Spleen (tissue), 7 donors: ENCODE results near the gene B4GALNT3.

Experiments
- CTCF ChIP-seq, 11 experiments: fragments of 200-600 bp in 7 of 11; fragments of 450-650 bp in 4 of 11; sonication (generic) in 4 of 11; IDR thresholded peaks in 8 of 11; conservative IDR thresholded peaks in 3 of 11; 1 replicate in 7 of 11; 2 replicates in 4 of 11; pipeline versions ENCODE4 v1.4.0 to v1.8.0; 2016 to 2021; ENCODE audit warnings: antibody characterized with exemption in 11 of 11, inconsistent platforms in 4 of 11, mild to moderate bottlenecking in 1 of 11
- POLR2AphosphoS5 ChIP-seq, 3 donors: sonication (generic); formaldehyde crosslinking; IDR thresholded peaks; one replicate each; pipeline ENCODE4 v1.5.1; 2017; ENCODE audit warnings: antibody characterized with exemption in 3 of 3
- donor health status: DM: no; HTN: no; CAD: no; lungs with moderate emphysema.
- donor health status: DM: no; HTN: no; CAD: no.
- donor health status: DM: no; HTN: no; CAD: no.

GRCh38 chr12:447141-447540 lies 12.6 kb upstream of the B4GALNT3 start:
- TF ChIP-seq POLR2AphosphoS5 (IDR thresholded peaks at IDR 0.05) (no peak), CTCF (IDR thresholded peaks at IDR 0.05 in 8 of 11, conservative IDR thresholded peaks at IDR 0.05 in 3 of 11) (no peak)
